HEK293T (cell line): ENCODE data around the gene SGK2.

Experiments
- CTCF ChIA-PET: fragments of 350-600 bp; formaldehyde crosslinking; extraction: SDS; loops from one replicate; lab custom pipeline; 2021; ENCODE audit warnings: antibody characterized with exemption, inconsistent platforms; lab: Yijun Ruan, JAX
- POLR2A ChIA-PET: fragments of 350-600 bp; formaldehyde crosslinking; extraction: SDS; loops from one replicate; lab custom pipeline; 2020; ENCODE audit warnings: antibody characterized with exemption, inconsistent platforms; lab: Yijun Ruan, JAX
- DNase-seq: peaks from one replicate; pipeline ENCODE4 v3.0.0; 2012; ENCODE audit warnings: mixed read lengths; ENCODE audit errors: extremely low spot score
- ARNT ChIP-seq: fragments of 450-650 bp; IDR thresholded peaks from 2 replicates; pipeline ENCODE4 v1.6.1; 2017; ENCODE audit warnings: mild to moderate bottlenecking
- BHLHE40 ChIP-seq: fragments of 450-650 bp; IDR thresholded peaks from 2 replicates; pipeline ENCODE4 v1.6.1; 2016; ENCODE audit warnings: mild to moderate bottlenecking, moderate library complexity, borderline replicate concordance
- CTBP1 ChIP-seq: fragments of 450-650 bp; IDR thresholded peaks from 2 replicates; pipeline ENCODE4 v1.6.1; 2016; ENCODE audit warnings: borderline replicate concordance
- ELF4 ChIP-seq: fragments of 450-650 bp; IDR thresholded peaks from 2 replicates; pipeline ENCODE4 v1.6.1; 2017; ENCODE audit warnings: antibody characterized with exemption
- FOXA1 ChIP-seq: fragments of 450-650 bp; IDR thresholded peaks from 2 replicates; pipeline ENCODE4 v1.6.1; 2016; ENCODE audit warnings: mild to moderate bottlenecking
- FOXK2 ChIP-seq: fragments of 450-650 bp; IDR thresholded peaks from 2 replicates; pipeline ENCODE4 v1.6.1; 2016; ENCODE audit warnings: mild to moderate bottlenecking
- FOXM1 ChIP-seq: fragments of 450-650 bp; IDR thresholded peaks from 2 replicates; pipeline ENCODE4 v1.6.1; 2017; ENCODE audit warnings: mild to moderate bottlenecking, borderline replicate concordance
- HDGF ChIP-seq: fragments of 450-650 bp; IDR thresholded peaks from 2 replicates; pipeline ENCODE4 v1.6.1; 2017; ENCODE audit warnings: antibody characterized with exemption, borderline replicate concordance
- L3MBTL2 ChIP-seq: fragments of 450-650 bp; conservative IDR thresholded peaks from 2 replicates; pipeline ENCODE4 v1.6.1; 2016; ENCODE audit warnings: mild to moderate bottlenecking
- LEF1 ChIP-seq: fragments of 450-650 bp; IDR thresholded peaks from 2 replicates; pipeline ENCODE4 v1.6.1; 2017; ENCODE audit warnings: mild to moderate bottlenecking, borderline replicate concordance
- NFRKB ChIP-seq: fragments of 450-650 bp; IDR thresholded peaks from 2 replicates; pipeline ENCODE4 v1.6.1; 2016; ENCODE audit warnings: mild to moderate bottlenecking, moderate library complexity
- SP1 ChIP-seq: fragments of 450-650 bp; IDR thresholded peaks from 2 replicates; pipeline ENCODE4 v1.6.1; 2017
- SUZ12 ChIP-seq: fragments of 450-650 bp; IDR thresholded peaks from 2 replicates; pipeline ENCODE4 v1.6.1; 2016; ENCODE audit warnings: mild to moderate bottlenecking
- TARDBP ChIP-seq: fragments of 450-650 bp; IDR thresholded peaks from 2 replicates; pipeline ENCODE4 v1.6.1; 2016
- ZNF384 ChIP-seq: fragments of 450-650 bp; IDR thresholded peaks from 2 replicates; pipeline ENCODE4 v1.6.1; 2016
- TF ChIP-seq, protein P1 (sequence below): fragments of 450-650 bp; IDR thresholded peaks from 2 replicates; pipeline ENCODE4 v1.6.1; 2016

Gene SGK2

GRCh38 chr20:43554369-43554768 lies 4.5 kb upstream of the SGK2 start:
- no peak for TF ChIP-seq ELF4
- no peak for TF ChIP-seq LEF1
- TF ChIP-seq, protein P1, sequence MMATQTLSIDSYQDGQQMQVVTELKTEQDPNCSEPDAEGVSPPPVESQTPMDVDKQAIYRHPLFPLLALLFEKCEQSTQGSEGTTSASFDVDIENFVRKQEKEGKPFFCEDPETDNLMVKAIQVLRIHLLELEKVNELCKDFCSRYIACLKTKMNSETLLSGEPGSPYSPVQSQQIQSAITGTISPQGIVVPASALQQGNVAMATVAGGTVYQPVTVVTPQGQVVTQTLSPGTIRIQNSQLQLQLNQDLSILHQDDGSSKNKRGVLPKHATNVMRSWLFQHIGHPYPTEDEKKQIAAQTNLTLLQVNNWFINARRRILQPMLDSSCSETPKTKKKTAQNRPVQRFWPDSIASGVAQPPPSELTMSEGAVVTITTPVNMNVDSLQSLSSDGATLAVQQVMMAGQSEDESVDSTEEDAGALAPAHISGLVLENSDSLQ, result no peak
- no peak for TF ChIP-seq CTBP1
- no peak for TF ChIP-seq SUZ12
- TF ChIP-seq HDGF, result no peak
- no peak for TF ChIP-seq NFRKB
- TF ChIP-seq FOXM1, result no peak
- DNase-seq, result no peak
- CTCF ChIA-PET, result interaction anchor here (0.6 kb wide), 1 partner anchor 143 kb away, joined by 3 read pairs; no protein-coding TSS in a partner anchor
- POLR2A ChIA-PET, result no interaction called here

DNA sequence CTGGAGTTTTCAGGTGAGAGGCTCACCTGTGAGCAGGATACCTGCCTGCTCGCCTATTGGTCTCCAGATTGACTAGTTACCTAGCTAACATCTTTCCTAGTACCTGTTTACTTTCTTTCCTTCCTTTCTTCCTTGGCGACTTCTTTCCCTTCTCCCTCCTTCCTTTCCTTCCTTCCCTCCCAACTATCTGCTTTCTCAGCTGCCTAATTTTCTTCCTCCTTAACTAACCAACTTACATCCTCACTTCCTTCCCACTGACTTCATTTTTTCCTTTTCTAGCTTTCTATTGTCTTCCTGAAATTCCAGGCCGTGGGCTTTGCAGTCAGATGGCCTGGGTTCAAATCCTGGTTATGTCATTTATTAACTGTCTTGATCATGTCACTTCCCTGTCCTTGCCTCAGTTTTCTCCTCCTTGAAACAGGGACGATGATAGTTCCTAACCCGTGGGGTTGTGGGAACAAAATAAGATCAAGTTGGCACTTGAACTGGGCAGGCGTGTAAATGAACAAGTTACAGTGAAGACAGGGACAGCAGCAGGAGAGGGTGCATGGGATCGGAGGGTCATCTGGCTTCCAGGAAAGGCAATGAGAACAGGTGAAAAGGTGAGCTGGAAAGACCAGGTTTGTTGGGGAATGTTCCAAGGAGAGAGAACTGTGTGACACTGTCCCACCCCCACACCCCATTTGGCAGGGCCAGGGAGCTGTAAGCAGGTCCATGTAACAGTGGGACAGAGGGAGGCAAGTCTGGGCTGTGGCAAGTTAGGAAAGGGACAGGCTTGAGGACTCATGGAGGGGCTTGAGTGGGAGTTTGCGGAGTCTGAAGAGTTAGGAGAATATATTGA lies 540 bp downstream of the SGK2 start:
- TF ChIP-seq FOXK2 (no peak), NFRKB (no peak), TARDBP (no peak), CTBP1 (no peak), FOXM1 (no peak), SUZ12 (no peak), BHLHE40 (no peak), FOXA1 (no peak), SP1 (no peak), L3MBTL2 (no peak), LEF1 (no peak), ZNF384 (no peak), HDGF (no peak), ARNT (no peak), ELF4 (no peak)
- TF ChIP-seq, protein P1, result no peak
- CTCF ChIA-PET, result interaction anchor here (0.6 kb wide), 1 partner anchor 129 kb away, joined by 3 read pairs; no protein-coding TSS in a partner anchor
- POLR2A ChIA-PET, result interaction anchor here (1.1 kb wide), 1 partner anchor 102 kb away, joined by 3 read pairs; no protein-coding TSS in a partner anchor
- DNase-seq, result no peak

DNA sequence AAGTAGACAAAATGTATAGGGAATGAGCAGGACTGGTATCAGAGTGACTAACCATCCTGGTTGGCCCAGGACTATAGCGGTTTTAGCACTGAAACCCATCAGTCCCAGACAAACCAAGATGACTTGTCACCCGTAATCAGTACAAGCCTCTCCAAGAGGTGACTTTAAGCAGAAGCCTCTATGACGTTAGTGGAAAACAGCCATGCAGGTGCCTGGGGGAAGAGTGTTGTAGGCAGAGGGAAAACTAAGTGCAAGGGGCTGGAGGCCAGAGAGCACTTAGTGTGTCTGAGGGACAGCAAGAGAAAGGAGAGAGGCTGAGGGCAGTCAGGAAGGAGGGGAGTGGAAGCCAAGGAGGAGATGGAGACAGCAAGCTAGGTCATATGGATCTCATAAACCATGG lies 2.1 kb downstream of the SGK2 start:
- CTCF ChIA-PET, result no interaction called here
- TF ChIP-seq L3MBTL2, result no peak
- POLR2A ChIA-PET, result no interaction called here
- no peak for DNase-seq

DNA sequence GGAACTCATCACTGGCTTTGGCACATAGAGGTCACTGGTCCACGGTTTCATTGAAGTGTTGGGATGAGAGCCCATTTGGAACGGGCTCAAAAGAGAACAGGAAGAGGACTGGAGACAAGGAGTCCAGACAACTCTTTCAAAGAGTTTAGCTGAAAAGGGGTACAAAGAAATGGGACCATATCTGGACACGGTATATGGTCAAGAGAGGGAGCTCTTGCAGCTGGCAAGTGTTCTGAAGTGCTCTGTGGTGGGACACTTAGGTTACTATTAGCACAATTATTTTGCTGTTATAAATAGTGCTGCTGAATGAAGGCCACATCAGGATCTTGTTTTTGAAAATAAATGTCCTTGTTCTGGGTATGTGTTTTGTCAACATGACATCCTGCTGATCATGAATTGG lies 4.6 kb downstream of the SGK2 start:
- ChIA-PET CTCF (no interaction called here), POLR2A (no interaction called here)
- no peak for DNase-seq
- TF ChIP-seq L3MBTL2, result no peak
- no peak for TF ChIP-seq SP1
- no peak for TF ChIP-seq NFRKB
- TF ChIP-seq ELF4, result no peak
- no peak for TF ChIP-seq TARDBP
- no peak for TF ChIP-seq ZNF384
- no peak for TF ChIP-seq SUZ12
- TF ChIP-seq ARNT, result no peak
- TF ChIP-seq, protein P1, result no peak

DNA sequence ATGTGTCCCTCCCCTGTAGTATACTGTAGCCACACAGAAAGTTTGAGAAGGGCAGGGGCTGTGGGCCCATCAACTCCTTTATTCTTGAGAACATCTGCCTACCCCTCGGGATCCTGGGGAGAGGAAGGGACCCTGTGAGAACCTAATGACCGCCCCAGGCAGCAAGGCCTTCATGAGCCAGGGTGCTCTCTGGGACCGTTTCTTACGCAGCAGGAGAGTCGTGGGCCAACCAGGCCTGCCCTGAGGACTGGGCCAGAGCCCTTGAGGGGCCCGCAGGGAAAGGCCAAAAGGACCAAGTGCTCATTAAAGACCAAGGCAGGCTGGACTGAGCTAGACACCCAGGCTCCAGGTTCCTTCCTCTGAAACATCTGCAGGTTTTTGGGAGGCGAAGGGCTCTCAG lies 5.2 kb downstream of the SGK2 start:
- ChIA-PET POLR2A (no interaction called here), CTCF (no interaction called here)

GRCh38 chr20:43564455-43564854 lies 5.6 kb downstream of the SGK2 start:
- CTCF ChIA-PET, result no interaction called here
- POLR2A ChIA-PET, result no interaction called here
- no peak for DNase-seq
- TF ChIP-seq LEF1 (no peak), SUZ12 (no peak), FOXK2 (no peak), SP1 (no peak), ARNT (no peak), CTBP1 (no peak), L3MBTL2 (no peak), HDGF (no peak), FOXA1 (no peak), NFRKB (no peak)
- TF ChIP-seq, protein P1, result no peak

More for the DNA sequence above, 5.2 kb downstream of the SGK2 start:
- DNase-seq, result no peak
- no peak for TF ChIP-seq SP1
- no peak for TF ChIP-seq L3MBTL2
- TF ChIP-seq NFRKB, result no peak
